ENCODE results near the gene DESI2.

DNA sequence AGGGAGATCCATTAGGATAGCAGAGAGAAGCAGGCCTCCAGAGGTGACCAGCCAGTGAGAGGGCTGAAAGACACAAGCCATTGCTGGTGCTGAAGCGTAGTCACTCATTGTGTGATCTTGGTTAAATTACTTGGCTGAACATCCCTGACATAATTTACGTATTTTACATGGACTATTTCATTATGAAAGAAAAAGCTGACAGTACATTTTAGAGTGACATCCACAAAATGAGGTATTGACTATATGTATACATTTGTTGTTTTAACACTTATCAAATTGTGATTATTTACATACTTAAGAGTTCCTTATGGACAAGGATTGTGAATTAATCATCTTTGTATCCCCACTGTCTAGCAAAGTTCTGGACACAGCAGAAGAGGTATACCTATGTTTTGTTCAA lies 14.9 kb downstream of the DESI2 start:
- TF ChIP-seq POLR2A (IDR thresholded peaks at IDR 0.05; ENCODE audit: low read depth, low read length) (no peak), POLR2AphosphoS5 (IDR thresholded peaks at IDR 0.05; ENCODE audit: low read depth, low read length) (no peak)

All from GM12892 (cell line).